CD4-positive, CD25-positive, alpha-beta regulatory T cell (primary cell): ENCODE results near the gene RPRD1A. TPM values are rescaled to one million over a fixed set of nuclear protein-coding genes. Genes with fewer than 3 reads are reported as not detected.
A peak's percentile ranks its signal among the peaks of the same experiment; 100 is the strongest.
"Not testable (repeated sequence)": the region's sequence is repeated elsewhere in the genome, so short reads cannot be mapped to it uniquely, and the experiment has no call there.

Experiments used
- ATAC-seq, 2 donors: fragments of 150-1000 bp; cut with Tn5 transposase; one replicate each; pipeline ENCODE4 v1.10.0; 2021; ENCODE audit warnings: low read depth in 2 of 2, moderate number of reproducible peaks in 2 of 2, moderate library complexity in 1 of 2
- DNase-seq, 3 donors: peaks; one replicate each; pipeline versions ENCODE4 v3.0.0 to v3.0.0-alpha.2; 2012 to 2022; ENCODE audit warnings: mixed read lengths in 1 of 3
- H3K27ac ChIP-seq: one replicate; pipeline ENCODE4 v1.7.0; 2013; ENCODE audit warnings: mild to moderate bottlenecking, low read length; ENCODE audit not compliant: insufficient read depth, poor library complexity, severe bottlenecking
- H3K27me3 ChIP-seq: one replicate; pipeline ENCODE4 v1.7.0; 2013; ENCODE audit warnings: low read length; ENCODE audit not compliant: control insufficient read depth, insufficient read depth
- H3K36me3 ChIP-seq: one replicate; pipeline ENCODE4 v1.7.0; 2013; ENCODE audit warnings: mild to moderate bottlenecking, low read length, moderate library complexity; ENCODE audit not compliant: control insufficient read depth, insufficient read depth
- H3K4me1 ChIP-seq: 2 replicates; pipeline ENCODE4 v1.7.0; 2013; ENCODE audit warnings: mild to moderate bottlenecking, low read length; ENCODE audit not compliant: insufficient read depth, control insufficient read depth, poor library complexity, severe bottlenecking
- H3K4me3 ChIP-seq: one replicate; pipeline ENCODE4 v1.7.0; 2013; ENCODE audit warnings: low read depth, mild to moderate bottlenecking, low read length, moderate library complexity
- H3K9me3 ChIP-seq, 2 experiments: 1 replicate in 1 of 2; 2 replicates in 1 of 2; pipeline ENCODE4 v1.7.0; 2013; ENCODE audit warnings: low read length in 2 of 2, mild to moderate bottlenecking in 1 of 2, moderate library complexity in 1 of 2; ENCODE audit not compliant: control insufficient read depth in 2 of 2
- H3K27ac Mint-ChIP-seq, 3 donors: one replicate each; pipeline ENCODE4 v1.8.0; 2020 to 2022; ENCODE audit warnings: mild to moderate bottlenecking in 3 of 3, mixed read lengths in 3 of 3, moderate library complexity in 2 of 3
- H3K27me3 Mint-ChIP-seq: one replicate; pipeline ENCODE4 v1.8.0; 2022; ENCODE audit warnings: mild to moderate bottlenecking, mixed read lengths
- H3K36me3 Mint-ChIP-seq: one replicate; pipeline ENCODE4 v1.8.0; 2020; ENCODE audit warnings: mixed read lengths
- H3K4me1 Mint-ChIP-seq, 4 donors: one replicate each; pipeline ENCODE4 v1.8.0; 2020 to 2022; ENCODE audit warnings: mixed read lengths in 4 of 4, mild to moderate bottlenecking in 1 of 4
- H3K4me3 Mint-ChIP-seq, 4 donors: one replicate each; pipeline ENCODE4 v1.8.0; 2020 to 2022; ENCODE audit warnings: mild to moderate bottlenecking in 4 of 4, mixed read lengths in 4 of 4, moderate library complexity in 3 of 4
- H3K9me3 Mint-ChIP-seq, 7 donors: one replicate each; pipeline ENCODE4 v1.8.0; 2020 to 2022; ENCODE audit warnings: mixed read lengths in 7 of 7, mild to moderate bottlenecking in 3 of 7, moderate library complexity in 2 of 7
- polyA plus RNA-seq, 4 donors: library from polyadenylated mRNA; unstranded; fragments of 300-500 nt; fragmentation: Illumina TruSeq; gene quantifications; one replicate each; pipeline ENCODE4 v1.2.3, GENCODE V29; 2021
- total RNA-seq: library from RNA; stranded (reverse); gene quantifications from one replicate; pipeline ENCODE4 v1.2.3, GENCODE V29; 2022

RPRD1A gene
- total and polyA plus RNA-seq, 5 donors from 2014 or later, result 8.2 to 20.3 (median 10.5) TPM

GRCh38 chr18:36092116-36092515 is 24.8 kb upstream of the RPRD1A start:
- H3K27me3 Mint-ChIP-seq, result peaks cover 19% of the 10 kb centered on the region
- H3K27ac Mint-ChIP-seq, H3K36me3 Mint-ChIP-seq, H3K4me3 ChIP-seq, H3K4me1 Mint-ChIP-seq, H3K4me1 ChIP-seq, DNase-seq, H3K9me3 ChIP-seq, H3K27me3 ChIP-seq, H3K36me3 ChIP-seq, H3K27ac ChIP-seq, H3K4me3 Mint-ChIP-seq, H3K9me3 Mint-ChIP-seq, ATAC-seq: not testable (repeated sequence)

- Histone ChIP-seq H3K36me3 (no peaks in the 10 kb centered on the region), H3K27ac (no peak overlapping the region), H3K9me3 (no peaks in the 10 kb centered on the region), H3K27me3 (no peaks in the 10 kb centered on the region), H3K4me1 (no peaks in the 10 kb centered on the region), H3K4me3 (no peak overlapping the region)
- Mint-ChIP-seq H3K4me1 (peaks cover 0 to 3% (median 0%) of the 10 kb centered on the region in 4 donors), H3K36me3 (no peaks in the 10 kb centered on the region), H3K27ac (no peak overlapping the region), H3K9me3 (no peaks in the 10 kb centered on the region), H3K27me3 (peaks cover 7% of the 10 kb centered on the region), H3K4me3 (no peak overlapping the region)
- no peak for DNase-seq
- ATAC-seq, result no peak
Measured at GRCh38 chr18:36089001-36089400, 21.6 kb upstream of the RPRD1A start.

GRCh38 chr18:36088256-36088655 is 20.9 kb upstream of the RPRD1A start:
- no peaks in the 10 kb centered on the region for H3K9me3 Mint-ChIP-seq
- Histone ChIP-seq H3K9me3 (no peaks in the 10 kb centered on the region), H3K36me3 (no peaks in the 10 kb centered on the region), H3K4me1 (no peaks in the 10 kb centered on the region), H3K27ac (no peak overlapping the region), H3K27me3 (no peaks in the 10 kb centered on the region), H3K4me3 (no peak overlapping the region)
- H3K4me1 Mint-ChIP-seq, result peaks cover 0 to 3% (median 0%) of the 10 kb centered on the region in 4 donors
- no peak overlapping the region for H3K27ac Mint-ChIP-seq
- peaks cover 7% of the 10 kb centered on the region for H3K27me3 Mint-ChIP-seq
- H3K36me3 Mint-ChIP-seq, result no peaks in the 10 kb centered on the region
- ATAC-seq, result no peak
- no peak for DNase-seq
- H3K4me3 Mint-ChIP-seq, result no peak overlapping the region

- DNase-seq (no peak), ATAC-seq (no peak)
- Mint-ChIP-seq H3K27me3 (peaks cover 26% of the 10 kb centered on the region), H3K27ac (peak overlapping the region in 1 of 3 donors; percentile 32), H3K36me3 (no peaks in the 10 kb centered on the region), H3K4me3 (no peak overlapping the region), H3K9me3 (peaks cover 0 to 5% (median 3%) of the 10 kb centered on the region in 7 donors), H3K4me1 (peaks cover 0 to 7% (median 0%) of the 10 kb centered on the region in 4 donors)
- Histone ChIP-seq H3K27ac (no peak overlapping the region), H3K36me3 (no peaks in the 10 kb centered on the region), H3K4me3 (no peak overlapping the region), H3K27me3 (no peaks in the 10 kb centered on the region), H3K9me3 (peaks cover 0 to 1% of the 10 kb centered on the region in 2 experiments), H3K4me1 (no peaks in the 10 kb centered on the region)
Measured at GRCh38 chr18:36086186-36086585, 18.8 kb upstream of the RPRD1A start.

GRCh38 chr18:36085195-36085594 is 17.8 kb upstream of the RPRD1A start:
- Histone ChIP-seq H3K36me3 (no peaks in the 10 kb centered on the region), H3K4me1 (no peaks in the 10 kb centered on the region), H3K27ac (no peak overlapping the region), H3K27me3 (no peaks in the 10 kb centered on the region), H3K9me3 (peaks cover 2 to 9% of the 10 kb centered on the region in 2 experiments), H3K4me3 (no peak overlapping the region)
- no peaks in the 10 kb centered on the region for H3K36me3 Mint-ChIP-seq
- H3K9me3 Mint-ChIP-seq, result peaks cover 0 to 15% (median 3%) of the 10 kb centered on the region in 7 donors
- H3K4me1 Mint-ChIP-seq, result peaks cover 0 to 7% (median 0%) of the 10 kb centered on the region in 4 donors
- H3K27ac Mint-ChIP-seq, result no peak overlapping the region
- H3K4me3 Mint-ChIP-seq, result no peak overlapping the region
- DNase-seq, result no peak
- H3K27me3 Mint-ChIP-seq, result peaks cover 29% of the 10 kb centered on the region
- no peak for ATAC-seq

- H3K4me3 Mint-ChIP-seq, result no peak overlapping the region
- Histone ChIP-seq H3K27ac (no peak overlapping the region), H3K4me3 (no peak overlapping the region), H3K27me3 (peaks cover 3% of the 10 kb centered on the region), H3K4me1 (no peaks in the 10 kb centered on the region), H3K36me3 (no peaks in the 10 kb centered on the region), H3K9me3 (peaks cover 5 to 12% of the 10 kb centered on the region in 2 experiments)
- peaks cover 0 to 16% (median 3%) of the 10 kb centered on the region in 7 donors for H3K9me3 Mint-ChIP-seq
- DNase-seq (no peak), ATAC-seq (no peak)
- H3K4me1 Mint-ChIP-seq, result peaks cover 0 to 7% (median 0%) of the 10 kb centered on the region in 4 donors
- H3K27me3 Mint-ChIP-seq, result peaks cover 37% of the 10 kb centered on the region
- H3K36me3 Mint-ChIP-seq, result no peaks in the 10 kb centered on the region
- H3K27ac Mint-ChIP-seq, result no peak overlapping the region
Measured at GRCh38 chr18:36083729-36084128, 16.4 kb upstream of the RPRD1A start.

- DNase-seq, H3K4me3 ChIP-seq, H3K4me1 Mint-ChIP-seq, H3K4me1 ChIP-seq, H3K27ac Mint-ChIP-seq, H3K4me3 Mint-ChIP-seq, ATAC-seq, H3K36me3 Mint-ChIP-seq, H3K27ac ChIP-seq, H3K27me3 ChIP-seq, H3K36me3 ChIP-seq: not testable (repeated sequence)
- peaks cover 5 to 12% of the 10 kb centered on the region in 2 experiments for H3K9me3 ChIP-seq
- Mint-ChIP-seq H3K27me3 (peaks cover 41% of the 10 kb centered on the region), H3K9me3 (peaks cover 0 to 16% (median 3%) of the 10 kb centered on the region in 7 donors)
Measured at GRCh38 chr18:36081118-36081517, 13.8 kb upstream of the RPRD1A start.

- H3K9me3 ChIP-seq, result peaks cover 5 to 12% of the 10 kb centered on the region in 2 experiments
- H3K36me3 Mint-ChIP-seq, result no peaks in the 10 kb centered on the region
- no peaks in the 10 kb centered on the region for H3K4me1 ChIP-seq
- no peak overlapping the region for H3K4me3 ChIP-seq
- peaks cover 0 to 16% (median 3%) of the 10 kb centered on the region in 7 donors for H3K9me3 Mint-ChIP-seq
- ATAC-seq (no peak), DNase-seq (no peak)
- H3K27ac Mint-ChIP-seq, result no peak overlapping the region
- peaks cover 6% of the 10 kb centered on the region for H3K27me3 ChIP-seq
- no peak overlapping the region for H3K4me3 Mint-ChIP-seq
- H3K36me3 ChIP-seq, result no peaks in the 10 kb centered on the region
- no peak overlapping the region for H3K27ac ChIP-seq
- H3K27me3 Mint-ChIP-seq, result peaks cover 47% of the 10 kb centered on the region
- H3K4me1 Mint-ChIP-seq, result peaks cover 0 to 7% (median 0%) of the 10 kb centered on the region in 4 donors
Measured at GRCh38 chr18:36078751-36079529, 11.6 kb upstream of the RPRD1A start.
